Mesodermal cell (in vitro differentiated cells): ENCODE measurements around the gene LZIC.

ENCODE experiments used
- H3K27ac ChIP-seq: 2 replicates; pipeline ENCODE4 v1.7.0; 2013; ENCODE audit warnings: mild to moderate bottlenecking, low read depth, low read length, moderate library complexity; ENCODE audit not compliant: severe bottlenecking
- H3K36me3 ChIP-seq: 2 replicates; pipeline ENCODE4 v1.7.1; 2013; ENCODE audit warnings: mild to moderate bottlenecking, low read length, moderate library complexity; ENCODE audit not compliant: control insufficient read depth, insufficient read depth
- H3K4me1 ChIP-seq: one replicate; pipeline ENCODE4 v1.7.1; 2013; ENCODE audit warnings: mild to moderate bottlenecking, low read length; ENCODE audit not compliant: insufficient read depth, control insufficient read depth, poor library complexity, severe bottlenecking
- H3K4me3 ChIP-seq: 2 replicates; pipeline ENCODE4 v1.7.0; 2013; ENCODE audit warnings: low read length, control low read depth, mild to moderate bottlenecking; ENCODE audit not compliant: insufficient read depth, poor library complexity, severe bottlenecking; ENCODE audit errors: extremely low read depth
- H3K9me3 ChIP-seq: 2 replicates; pipeline ENCODE4 v1.7.1; 2013; ENCODE audit warnings: mild to moderate bottlenecking, low read length, moderate library complexity; ENCODE audit not compliant: control insufficient read depth
- WGBS, 2 experiments: methylation state at CpG; one replicate each; pipeline ENCODE4 v1.1.5; 2013; ENCODE audit warnings: missing lambda C conversion rate in 2 of 2; ENCODE audit not compliant: insufficient coverage in 2 of 2; 5-methylcytosine and 5-hydroxymethylcytosine counted together

Gene LZIC

GRCh38 chr1:9886092-9886742 is 57.0 kb downstream of the LZIC start:
- no peak overlapping the region for H3K4me3 ChIP-seq
- WGBS, 2 experiments, result 83 to 86% methylated on average over 15 to 16 of the region's 17 CpGs
- peaks cover 14% of the 10 kb centered on the region for H3K36me3 ChIP-seq
- H3K9me3 ChIP-seq, result no peaks in the 10 kb centered on the region
- peaks cover 36% of the 10 kb centered on the region for H3K4me1 ChIP-seq
- H3K27ac ChIP-seq, result no peak overlapping the region

- Histone ChIP-seq H3K27ac (no peak overlapping the region), H3K4me1 (peaks cover 24% of the 10 kb centered on the region), H3K9me3 (no peaks in the 10 kb centered on the region), H3K36me3 (peaks cover 14% of the 10 kb centered on the region), H3K4me3 (no peak overlapping the region)
- WGBS, 2 experiments, result 93 to 95% methylated on average over 8 of the region's 8 CpGs
These were observed 58.4 kb downstream of the LZIC start for GRCh38 chr1:9884805-9885204.

GRCh38 chr1:9883585-9884449 is 59.4 kb downstream of the LZIC start:
- Histone ChIP-seq H3K27ac (no peak overlapping the region), H3K9me3 (no peaks in the 10 kb centered on the region), H3K4me3 (no peak overlapping the region), H3K4me1 (peaks cover 14% of the 10 kb centered on the region), H3K36me3 (peaks cover 14% of the 10 kb centered on the region)
- WGBS, 2 experiments, result 88 to 91% methylated on average over 10 to 11 of the region's 11 CpGs

- Histone ChIP-seq H3K36me3 (peaks cover 10% of the 10 kb centered on the region), H3K9me3 (no peaks in the 10 kb centered on the region)
- 96 to 97% methylated on average over 12 of the region's 12 CpGs for WGBS, 2 experiments
These were observed 60.3 kb downstream of the LZIC start for GRCh38 chr1:9882945-9883303.

GRCh38 chr1:9882296-9882944 is 60.8 kb downstream of the LZIC start:
- WGBS, 2 experiments, result 95 to 96% methylated on average over 10 to 12 of the region's 12 CpGs
- H3K4me3 ChIP-seq, result no peak overlapping the region

More at GRCh38 chr1:9882945-9883303, 60.3 kb downstream of the LZIC start:
- Histone ChIP-seq H3K4me1 (peaks cover 9% of the 10 kb centered on the region), H3K4me3 (no peak overlapping the region), H3K27ac (no peak overlapping the region)

GRCh38 chr1:9881838-9882249 is 61.3 kb downstream of the LZIC start:
- H3K36me3 ChIP-seq, result peaks cover 9% of the 10 kb centered on the region
- H3K4me1 ChIP-seq, result peaks cover 9% of the 10 kb centered on the region
- no peak overlapping the region for H3K27ac ChIP-seq
- H3K4me3 ChIP-seq, result no peak overlapping the region
- 92 to 95% methylated on average over 1 of the region's 2 CpGs for WGBS, 2 experiments
- no peaks in the 10 kb centered on the region for H3K9me3 ChIP-seq

More at GRCh38 chr1:9882296-9882944, 60.8 kb downstream of the LZIC start:
- Histone ChIP-seq H3K36me3 (peaks cover 10% of the 10 kb centered on the region), H3K27ac (no peak overlapping the region), H3K4me1 (peaks cover 9% of the 10 kb centered on the region), H3K9me3 (no peaks in the 10 kb centered on the region)
